Smooth muscle cell (in vitro differentiated cells): ENCODE data around the gene KIF1A. TPM values are rescaled to one million over a fixed set of nuclear protein-coding genes. Genes with fewer than 3 reads are reported as not detected.

Experiments used
- DNase-seq: peaks from one replicate; lab custom pipeline; 2025; ENCODE audit not compliant: unreplicated experiment; lab: John Stamatoyannopoulos, UW
- H2AFZ ChIP-seq: fragments of 200-600 bp; sonication (generic); 2 replicates; pipeline ENCODE4 v1.6.0; 2016; ENCODE audit warnings: antibody characterized with exemption, low read depth, mild to moderate bottlenecking
- H3F3A ChIP-seq: fragments of 200-600 bp; sonication (generic); 2 replicates; pipeline ENCODE4 v1.6.0; 2017; ENCODE audit warnings: antibody characterized with exemption, low read depth
- H3K27ac ChIP-seq: fragments of 200-600 bp; sonication (generic); 2 replicates; pipeline ENCODE4 v1.5.1; 2016; ENCODE audit warnings: low read depth, mild to moderate bottlenecking
- H3K27me3 ChIP-seq: fragments of 200-600 bp; sonication (generic); 2 replicates; pipeline ENCODE4 v1.6.1; 2016; ENCODE audit warnings: low read depth, mild to moderate bottlenecking
- H3K36me3 ChIP-seq: fragments of 200-600 bp; sonication (generic); 2 replicates; pipeline ENCODE4 v1.5.1; 2016; ENCODE audit warnings: low read depth
- H3K4me1 ChIP-seq: fragments of 200-600 bp; sonication (generic); 2 replicates; pipeline ENCODE4 v1.5.1; 2016; ENCODE audit warnings: low read depth
- H3K4me2 ChIP-seq: fragments of 200-600 bp; sonication (generic); 2 replicates; pipeline ENCODE4 v1.6.0; 2016; ENCODE audit warnings: mild to moderate bottlenecking
- H3K4me3 ChIP-seq: fragments of 200-600 bp; sonication (generic); 2 replicates; pipeline ENCODE4 v1.5.1; 2016; ENCODE audit warnings: mild to moderate bottlenecking
- H3K79me2 ChIP-seq: fragments of 200-600 bp; sonication (generic); 2 replicates; pipeline ENCODE4 v1.6.0; 2016; ENCODE audit warnings: low read depth, mild to moderate bottlenecking
- H3K9ac ChIP-seq: fragments of 200-600 bp; sonication (generic); 2 replicates; pipeline ENCODE4 v1.6.0; 2016; ENCODE audit warnings: low read depth
- H3K9me3 ChIP-seq: fragments of 200-600 bp; sonication (generic); replicated peaks from 2 replicates; pipeline ENCODE4 v1.5.1; 2016; ENCODE audit warnings: low read depth
- H4K20me1 ChIP-seq: fragments of 200-600 bp; sonication (generic); 2 replicates; pipeline ENCODE4 v1.6.0; 2016; ENCODE audit warnings: low read depth
- CTCF ChIP-seq: fragments of 200-600 bp; sonication (generic); IDR thresholded peaks from 2 replicates; pipeline ENCODE4 v1.5.1; 2017; ENCODE audit warnings: borderline replicate concordance, mild to moderate bottlenecking, antibody characterized with exemption; ENCODE audit not compliant: insufficient read depth, poor library complexity, severe bottlenecking
- WGBS: methylation state at CpG from one replicate; pipeline ENCODE4 v1.1.7; 2016; ENCODE audit warnings: low lambda C conversion rate; 5-methylcytosine and 5-hydroxymethylcytosine counted together
- polyA plus RNA-seq: library from polyadenylated mRNA; unstranded; fragments of >200 nt; fragmentation: Nextera tagmentation; extraction: Ambion mirVana; gene quantifications from 2 replicates; pipeline ENCODE4 v1.2.1, GENCODE V29; 2016
- total RNA-seq: library from RNA; depleted of rRNA; stranded (reverse); fragments of >200 nt; gene quantifications from 2 replicates; pipeline ENCODE4 v1.2.3, GENCODE V29; 2014

Gene KIF1A
- total and polyA plus RNA-seq, 2 experiments from 2014 or later, result 4.6 to 8.4 TPM

DNA sequence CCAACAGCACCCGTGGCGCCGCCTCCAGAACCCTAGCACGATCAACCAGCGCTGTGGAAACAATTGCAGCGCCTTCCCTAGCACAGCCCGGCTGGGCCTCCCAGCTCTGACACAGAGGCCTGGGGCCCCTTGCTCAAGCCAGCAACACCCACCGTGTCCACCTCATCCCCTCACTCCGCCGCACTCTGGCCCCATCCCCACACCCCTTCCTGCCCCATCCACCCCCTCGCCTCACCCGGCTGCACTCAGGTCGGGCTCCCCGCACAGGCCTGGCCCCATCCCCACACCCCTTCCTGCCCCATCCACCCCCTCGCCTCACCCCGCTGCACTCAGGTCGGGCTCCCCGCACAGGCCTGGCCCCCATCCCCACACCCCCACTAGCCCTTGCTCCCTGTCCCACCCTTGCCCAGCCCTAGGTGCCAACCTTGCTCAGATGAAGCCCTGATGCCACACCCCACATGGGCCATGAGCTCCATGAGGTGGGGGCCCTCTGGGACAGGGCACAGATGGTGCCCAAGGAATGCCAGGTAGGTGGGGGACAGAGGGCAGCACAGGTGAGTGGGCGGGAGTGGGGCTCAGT lies 28.7 kb downstream of the KIF1A start:
- no peak for TF ChIP-seq CTCF
- no peaks in the 10 kb centered on the region for H3K9me3 ChIP-seq
- 96% methylated on average over 4 of the region's 19 CpGs for WGBS
- no peaks in the 10 kb centered on the region for H3F3A ChIP-seq
- no peaks in the 10 kb centered on the region for H3K79me2 ChIP-seq
- no peak overlapping the region for H3K27ac ChIP-seq
- H3K4me3 ChIP-seq, result no peak overlapping the region
- H3K4me2 ChIP-seq, result no peak overlapping the region
- H3K9ac ChIP-seq, result no peak overlapping the region
- H3K4me1 ChIP-seq, result peaks cover 7% of the 10 kb centered on the region
- H3K27me3 ChIP-seq, result no peaks in the 10 kb centered on the region
- H2AFZ ChIP-seq, result no peak overlapping the region
- no peaks in the 10 kb centered on the region for H3K36me3 ChIP-seq
- no peak for DNase-seq
- no peaks in the 10 kb centered on the region for H4K20me1 ChIP-seq

DNA sequence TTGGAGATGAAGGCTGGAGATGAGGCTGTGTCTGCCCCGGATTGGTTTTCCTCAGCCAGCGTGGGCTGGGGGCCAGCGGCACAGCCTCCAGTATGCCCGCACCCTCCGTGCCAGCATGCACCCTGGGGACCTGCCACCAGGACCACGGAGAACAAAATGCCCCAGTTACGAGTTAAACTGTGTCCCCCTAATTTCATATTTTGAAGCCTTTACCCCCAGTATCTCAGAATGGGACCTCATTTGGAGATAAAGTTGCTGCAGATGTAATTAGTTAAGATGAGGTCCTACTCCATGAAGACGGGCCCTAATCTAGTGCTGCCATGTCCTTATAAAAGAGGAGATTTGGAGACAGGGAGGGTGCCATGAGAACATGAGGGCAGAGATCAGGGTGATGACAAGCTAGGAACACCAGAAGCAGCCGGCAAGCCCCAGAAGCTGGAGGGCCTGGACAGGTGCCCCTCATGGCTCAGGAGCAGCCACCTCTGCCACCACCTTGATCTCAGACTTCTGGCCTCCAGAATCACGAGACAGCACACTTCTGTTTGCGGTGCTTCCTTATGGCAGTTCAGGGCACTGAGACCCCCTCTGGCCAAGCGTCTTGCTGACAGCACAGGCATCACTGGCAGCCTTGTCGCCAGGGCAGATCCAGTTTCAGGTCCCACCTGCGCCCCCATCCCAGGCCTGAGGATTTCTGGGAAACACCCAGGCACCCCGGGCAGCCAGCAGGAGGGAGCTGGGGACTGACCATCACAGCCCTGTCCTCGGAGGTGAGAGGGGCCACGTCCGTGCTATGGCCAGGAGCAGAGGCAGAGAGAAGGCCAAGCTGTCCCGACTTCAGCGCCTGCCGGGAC lies 29.4 kb downstream of the KIF1A start:
- no peak overlapping the region for H3K27ac ChIP-seq
- 97% methylated on average over 18 of the region's 21 CpGs for WGBS
- no peaks in the 10 kb centered on the region for H4K20me1 ChIP-seq
- no peaks in the 10 kb centered on the region for H3K79me2 ChIP-seq
- H3K9me3 ChIP-seq, result no peaks in the 10 kb centered on the region
- H3K4me1 ChIP-seq, result peaks cover 7% of the 10 kb centered on the region
- no peak for TF ChIP-seq CTCF
- no peak for DNase-seq
- no peak overlapping the region for H3K4me3 ChIP-seq
- no peaks in the 10 kb centered on the region for H3K27me3 ChIP-seq
- no peak overlapping the region for H3K9ac ChIP-seq
- H2AFZ ChIP-seq, result no peak overlapping the region
- no peaks in the 10 kb centered on the region for H3F3A ChIP-seq
- no peak overlapping the region for H3K4me2 ChIP-seq
- H3K36me3 ChIP-seq, result no peaks in the 10 kb centered on the region

- Histone ChIP-seq H3K27ac (no peak overlapping the region), H3K9me3 (no peaks in the 10 kb centered on the region), H3K36me3 (no peaks in the 10 kb centered on the region), H3K27me3 (no peaks in the 10 kb centered on the region), H3K79me2 (no peaks in the 10 kb centered on the region), H2AFZ (no peak overlapping the region), H4K20me1 (no peaks in the 10 kb centered on the region), H3F3A (no peaks in the 10 kb centered on the region), H3K4me2 (no peak overlapping the region), H3K4me3 (no peak overlapping the region), H3K9ac (no peak overlapping the region), H3K4me1 (peaks cover 7% of the 10 kb centered on the region)
- no peak for TF ChIP-seq CTCF
- whole genome bisulfite sequencing, result 94% methylated on average over 23 of the region's 23 CpGs
- DNase-seq, result no peak
Measured at GRCh38 chr2:240789501-240790369, 30.3 kb downstream of the KIF1A start.
